CD4-positive, alpha-beta T cell treated with Interleukin-15 for 1 hour (primary cell): Measurements from ENCODE around the gene MACROD2.

Experiments used
- DNase-seq: peaks from one replicate; pipeline ENCODE4 v3.0.0-alpha.2; 2020

Gene MACROD2

DNA sequence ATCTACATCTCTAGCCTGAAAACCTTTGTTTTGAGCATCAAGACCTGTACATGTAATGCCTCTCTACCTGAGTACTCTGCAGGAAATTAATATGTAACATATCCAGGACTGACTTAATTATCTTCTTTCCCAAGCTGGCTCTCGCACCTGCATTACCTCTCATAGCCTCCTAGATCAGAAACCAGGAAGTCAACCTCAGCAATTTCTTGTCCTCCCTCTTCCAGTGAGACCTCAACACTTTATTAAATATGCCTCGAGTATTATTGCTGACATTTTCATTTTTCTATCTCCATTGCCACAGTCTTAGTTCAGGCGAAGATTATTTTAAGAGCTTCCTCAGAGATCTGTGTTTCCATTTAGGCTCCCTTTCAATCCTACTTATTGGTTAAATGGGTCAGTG lies 69.0 kb downstream of the MACROD2 start:
- no peak for DNase-seq

GRCh38 chr20:14064921-14065320 lies 69.6 kb downstream of the MACROD2 start:
- no peak for DNase-seq

- no peak for DNase-seq
These were observed 70.5 kb downstream of the MACROD2 start for GRCh38 chr20:14065774-14066173.

DNA sequence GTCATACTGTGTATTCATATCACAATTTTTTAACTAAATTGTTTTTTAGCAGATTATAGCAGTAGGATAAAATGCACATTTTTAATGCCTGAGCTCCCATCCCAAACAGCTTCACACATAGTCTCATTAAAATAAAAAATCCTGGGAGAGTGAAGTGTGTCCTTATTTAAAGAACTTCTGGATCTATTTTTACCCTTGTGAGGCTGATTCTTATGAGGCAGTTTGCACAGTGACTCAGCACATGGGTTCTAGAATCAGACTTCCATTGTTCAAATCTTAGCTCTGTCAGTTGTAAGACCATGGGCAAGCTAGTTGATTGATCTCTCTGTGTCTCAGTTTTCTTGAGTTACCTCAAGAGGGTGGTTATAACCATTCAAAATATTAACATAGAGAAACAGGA lies 72.3 kb downstream of the MACROD2 start:
- no peak for DNase-seq

- no peak for DNase-seq
These were observed 74.5 kb downstream of the MACROD2 start for GRCh38 chr20:14069796-14070195.

- DNase-seq, result no peak
These were observed 98.3 kb downstream of the MACROD2 start for GRCh38 chr20:14093652-14094051.

- no peak for DNase-seq
These were observed 102.9 kb downstream of the MACROD2 start for GRCh38 chr20:14098261-14098660.

DNA sequence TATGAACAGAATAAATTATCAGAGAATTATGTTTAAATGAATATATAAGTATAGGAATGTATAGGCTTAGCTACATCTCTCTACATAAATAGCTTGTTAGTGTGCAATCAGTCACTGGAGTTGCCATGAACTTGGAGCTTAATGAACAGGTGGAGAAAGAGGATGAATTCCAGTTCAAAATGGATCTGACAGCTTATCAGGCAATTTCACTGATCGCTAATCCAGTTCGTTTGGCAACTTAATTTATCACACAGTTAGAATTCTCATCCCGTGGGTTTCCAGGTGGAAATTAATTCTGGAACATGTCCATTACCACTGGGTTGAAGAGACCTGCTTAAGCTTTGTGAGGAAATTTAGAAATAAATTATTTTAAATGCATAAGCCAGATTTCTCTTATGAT lies 118.1 kb downstream of the MACROD2 start:
- DNase-seq, result no peak

DNA sequence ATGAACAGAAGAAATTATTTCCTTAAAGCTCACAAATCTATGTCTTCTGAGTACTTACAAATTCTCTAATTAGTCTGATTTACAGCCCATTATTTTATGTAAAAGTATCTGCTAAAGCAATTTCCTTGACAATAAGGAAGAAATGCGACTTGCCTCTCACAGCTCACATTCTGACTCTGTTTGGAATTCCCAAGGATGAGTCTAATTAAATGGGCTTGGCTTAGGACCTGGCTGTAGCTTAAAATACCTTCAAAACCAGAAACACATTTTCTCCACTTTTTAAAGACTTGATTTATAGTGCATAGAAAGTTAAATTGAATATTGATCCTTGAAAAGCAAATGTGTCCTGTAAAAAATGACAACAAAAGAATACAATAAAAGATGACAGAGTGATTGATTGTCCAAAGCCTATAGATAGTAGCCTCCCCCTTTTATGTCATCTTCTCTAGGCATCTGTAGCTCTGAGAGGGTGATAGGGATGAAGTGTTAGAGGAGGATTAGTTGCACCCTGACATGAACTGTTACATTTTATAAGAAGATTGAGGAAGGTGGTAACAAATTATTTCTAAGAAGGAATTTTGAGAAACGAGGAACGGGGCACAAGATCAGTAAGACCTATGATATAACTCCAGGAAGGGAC lies 118.9 kb downstream of the MACROD2 start:
- DNase-seq, result no peak

DNA sequence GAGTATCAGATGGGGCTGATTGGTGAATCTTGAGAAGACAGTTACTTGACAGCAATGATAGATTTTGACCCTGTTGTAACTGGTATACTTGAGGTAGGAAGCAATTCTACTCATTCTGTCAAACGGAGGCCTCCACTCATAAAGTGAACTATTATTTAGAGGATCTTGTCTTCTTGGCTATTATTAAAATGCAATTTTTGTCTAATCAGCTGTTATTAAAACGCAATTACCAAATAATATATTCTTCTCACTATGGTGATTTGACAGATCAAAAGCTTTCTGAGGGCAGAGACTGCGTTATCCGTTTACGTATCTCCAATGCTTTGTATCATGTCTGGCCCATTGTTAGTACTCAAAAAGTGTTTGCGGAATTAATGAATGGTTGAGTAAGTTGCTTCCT lies 120.7 kb downstream of the MACROD2 start:
- DNase-seq, result no peak

GRCh38 chr20:14117768-14118167 lies 122.5 kb downstream of the MACROD2 start:
- DNase-seq, result no peak

- DNase-seq, result no peak
These were observed 131.5 kb downstream of the MACROD2 start for GRCh38 chr20:14126856-14127255.

DNA sequence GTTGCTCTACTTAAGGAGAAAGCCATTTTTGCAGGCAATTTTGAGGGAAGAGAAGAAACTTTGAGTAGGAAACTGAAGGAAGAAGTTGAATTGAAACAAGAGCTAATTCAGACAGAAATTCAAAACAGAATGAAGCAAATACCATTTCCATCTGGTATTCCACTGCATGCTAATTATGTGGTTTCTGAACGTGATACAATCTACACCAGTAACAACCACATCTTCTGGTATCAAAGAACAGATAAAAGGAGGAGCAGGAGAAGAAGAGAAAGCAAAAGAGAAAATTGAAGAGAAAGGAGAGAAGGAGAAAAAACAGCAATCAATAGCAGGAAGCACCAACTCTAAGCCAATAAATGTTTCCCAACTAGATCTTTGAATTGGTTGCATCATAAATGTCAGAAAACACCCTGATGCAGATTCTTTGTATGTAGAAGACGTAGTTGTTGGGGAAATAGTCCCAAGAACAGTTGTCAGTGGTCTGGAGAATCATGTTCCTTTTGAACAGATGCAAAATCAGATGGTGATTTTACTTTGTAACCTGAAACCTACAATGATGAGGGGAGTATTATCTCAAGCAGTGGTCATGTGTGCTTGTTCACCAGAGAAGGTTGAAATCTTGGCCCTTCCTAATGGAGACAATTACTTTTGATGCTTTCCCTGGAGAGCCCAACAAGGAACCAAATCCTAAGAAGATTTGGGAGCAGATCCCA lies 132.4 kb downstream of the MACROD2 start:
- DNase-seq, result no peak

DNA sequence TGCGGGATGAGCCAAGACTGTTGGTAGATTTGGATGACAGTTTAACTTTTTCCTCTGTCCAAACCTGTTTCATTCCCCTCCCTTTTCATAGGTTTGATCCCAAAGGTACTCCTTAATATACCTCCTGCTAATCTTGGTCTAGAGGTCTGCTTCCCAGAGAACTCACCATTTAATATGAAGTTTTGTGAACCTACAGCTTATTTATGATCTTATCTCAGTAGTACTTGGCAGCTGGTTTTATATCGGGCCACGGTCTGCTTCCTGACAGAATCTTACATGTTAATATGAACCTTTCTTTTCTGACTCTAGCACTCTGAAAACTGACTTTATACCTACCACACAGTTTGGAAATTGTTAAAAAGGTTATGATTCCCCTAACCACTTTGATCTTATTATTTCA lies 138.7 kb downstream of the MACROD2 start:
- no peak for DNase-seq

GRCh38 chr20:14142171-14142570 lies 146.9 kb downstream of the MACROD2 start:
- DNase-seq, result no peak

DNA sequence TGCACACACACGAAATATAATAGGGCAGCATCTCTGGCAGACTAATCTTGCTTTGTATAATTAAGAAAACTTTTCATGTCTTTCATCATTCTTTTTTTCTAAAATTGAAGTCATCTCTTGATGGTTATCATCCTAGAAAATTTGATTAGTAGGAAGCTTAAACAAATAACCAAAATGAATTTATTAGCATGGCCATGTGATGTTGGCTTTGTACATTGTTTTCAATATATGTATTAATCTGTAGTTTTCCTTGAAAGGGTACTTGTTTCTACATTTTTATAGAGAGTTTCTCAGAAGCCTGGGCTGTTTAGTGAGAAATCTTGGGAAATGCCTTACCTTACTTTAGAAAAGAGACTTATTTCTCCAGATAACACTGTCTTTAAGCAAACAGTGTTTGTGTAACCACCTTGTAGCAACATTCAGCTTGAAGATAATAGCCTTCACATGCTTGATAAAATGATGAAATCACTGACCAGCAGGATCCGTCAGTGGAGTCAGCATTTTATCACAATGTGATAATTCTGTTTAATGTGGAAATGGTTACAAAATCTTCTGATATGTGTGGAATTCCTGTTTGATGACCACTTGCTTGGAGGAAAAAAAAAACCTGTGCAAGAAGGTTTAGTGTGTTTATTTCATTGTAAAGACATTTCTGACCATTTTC lies 147.8 kb downstream of the MACROD2 start:
- no peak for DNase-seq

GRCh38 chr20:14148042-14148441 lies 152.7 kb downstream of the MACROD2 start:
- DNase-seq, result no peak

GRCh38 chr20:14155361-14155760 lies 160.0 kb downstream of the MACROD2 start:
- no peak for DNase-seq

- DNase-seq, result no peak
These were observed 183.2 kb downstream of the MACROD2 start for GRCh38 chr20:14178528-14178927.

DNA sequence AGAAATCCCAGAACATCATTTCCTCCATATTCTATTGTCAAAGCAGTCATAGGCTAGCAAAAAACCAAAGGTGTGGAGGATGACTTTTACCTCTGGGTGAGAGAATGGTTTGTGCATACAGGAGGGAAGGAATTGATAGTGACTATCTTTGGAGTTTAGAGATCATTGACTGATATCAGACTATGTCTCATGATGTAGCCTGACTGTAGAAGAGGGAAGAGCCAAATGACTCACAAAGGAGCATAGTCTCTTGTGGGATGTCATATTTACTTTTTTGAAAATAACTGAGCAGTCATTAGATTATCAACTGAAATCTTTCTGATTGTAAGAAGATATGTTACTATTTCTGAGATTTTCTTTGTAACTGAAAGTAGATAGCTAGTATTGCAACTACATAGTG lies 183.6 kb downstream of the MACROD2 start:
- DNase-seq, result no peak

- no peak for DNase-seq
These were observed 194.6 kb downstream of the MACROD2 start for GRCh38 chr20:14189794-14190402.

- DNase-seq, result no peak
These were observed 196.2 kb downstream of the MACROD2 start for GRCh38 chr20:14191559-14191958.

DNA sequence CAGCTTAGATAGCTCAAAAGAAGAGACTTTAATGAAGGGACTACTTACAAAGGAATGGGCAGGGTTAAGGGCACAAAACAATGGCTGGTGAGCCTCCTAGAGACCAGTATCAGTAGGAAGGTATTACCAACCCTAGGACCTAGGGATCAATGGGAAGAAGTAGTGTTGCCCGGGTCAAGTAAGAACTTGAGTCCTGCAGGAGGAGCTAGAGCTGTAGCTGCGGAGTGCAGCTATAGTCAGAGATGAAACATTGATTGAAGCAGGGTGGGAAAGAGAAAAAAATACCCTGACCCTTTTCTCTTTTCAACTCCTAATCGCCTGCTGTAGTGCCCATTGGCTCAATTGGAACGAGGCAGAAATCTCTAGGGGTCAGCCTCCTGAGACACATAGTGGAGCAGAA lies 198.1 kb downstream of the MACROD2 start:
- no peak for DNase-seq

DNA sequence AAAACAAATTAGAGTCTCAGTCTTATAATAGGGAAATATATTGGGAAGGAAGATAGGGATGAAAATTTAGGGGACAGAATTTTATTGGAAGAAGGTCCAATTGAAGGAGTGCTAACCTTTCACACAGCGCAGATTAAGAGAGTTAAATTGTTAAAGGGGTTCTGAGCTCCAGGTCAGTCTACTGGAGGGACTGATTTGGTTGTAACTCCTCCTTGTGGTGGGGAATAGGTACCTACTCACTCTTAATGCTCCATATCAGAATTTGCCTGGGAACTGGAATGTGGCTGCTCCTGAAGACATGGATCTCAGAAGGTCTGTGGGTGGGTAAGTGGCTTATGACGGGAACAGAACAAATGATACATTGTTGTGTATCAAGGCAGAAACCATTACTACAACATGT lies 198.6 kb downstream of the MACROD2 start:
- DNase-seq, result no peak
